HL-60 (cell line): ENCODE data around the gene APPL2.

ENCODE experiments used
- CTCF ChIP-seq: IDR thresholded peaks from one replicate; pipeline ENCODE4 v1.5.1; 2011; ENCODE audit warnings: low read length, control low read depth, inconsistent platforms; ENCODE audit not compliant: insufficient read depth
- POLR2AphosphoS5 ChIP-seq: IDR thresholded peaks from 2 replicates; pipeline ENCODE4 v1.6.1; 2012; ENCODE audit warnings: low read depth

- TF ChIP-seq POLR2AphosphoS5 (no peak), CTCF (no peak)
Measured at GRCh38 chr12:105138248-105138647, 97.7 kb downstream of the APPL2 start.
